Eye (tissue), 1 donor: ENCODE data around the gene MTPN.
A peak's percentile ranks its signal among the peaks of the same experiment; 100 is the strongest.

Experiments
- DNase-seq: peaks from one replicate; pipeline ENCODE4 v3.0.0-alpha.2; 2015

Gene MTPN

DNA sequence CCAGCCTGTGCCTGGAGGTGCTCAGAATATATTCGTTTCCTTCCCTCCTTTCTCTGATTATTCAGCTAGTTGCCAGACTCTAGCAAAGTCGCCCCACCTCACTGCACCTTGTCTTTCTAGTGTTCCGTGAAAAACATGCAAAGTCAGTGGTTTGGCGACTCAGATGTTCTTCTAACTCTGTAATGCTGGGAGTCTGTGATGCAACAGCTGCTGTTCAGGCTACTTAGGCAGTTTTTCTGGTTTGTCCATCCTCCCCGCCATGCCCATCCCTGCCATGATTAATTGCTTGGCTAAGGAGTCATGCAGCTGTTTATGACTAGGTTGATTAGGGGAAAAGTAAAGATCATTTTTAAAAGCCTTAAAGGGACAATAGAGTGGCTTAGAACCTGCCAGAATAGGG, 99.4 kb downstream of the MTPN start:
- DNase-seq: peak; percentile 7
